Upper lobe of left lung (tissue), 4 donors: Measurements from ENCODE around the gene RALGDS.

ENCODE experiments used
- POLR2AphosphoS5 ChIP-seq, 2 donors: sonication (generic); formaldehyde crosslinking; IDR thresholded peaks; one replicate each; pipeline ENCODE4 v1.5.1; 2017; ENCODE audit warnings: antibody characterized with exemption in 2 of 2
- TF ChIP-seq, protein P1 (sequence below), 6 experiments: fragments of 450-650 bp in 4 of 6; fragments of 200-600 bp in 2 of 6; sonication (generic) in 2 of 6; IDR thresholded peaks; one replicate each; pipeline ENCODE4 v1.5.1; 2016 to 2019; ENCODE audit warnings: antibody characterized with exemption in 6 of 6

GRCh38 chr9:133074111-133074651 is 46.9 kb downstream of the RALGDS start:
- TF ChIP-seq, protein P1, sequence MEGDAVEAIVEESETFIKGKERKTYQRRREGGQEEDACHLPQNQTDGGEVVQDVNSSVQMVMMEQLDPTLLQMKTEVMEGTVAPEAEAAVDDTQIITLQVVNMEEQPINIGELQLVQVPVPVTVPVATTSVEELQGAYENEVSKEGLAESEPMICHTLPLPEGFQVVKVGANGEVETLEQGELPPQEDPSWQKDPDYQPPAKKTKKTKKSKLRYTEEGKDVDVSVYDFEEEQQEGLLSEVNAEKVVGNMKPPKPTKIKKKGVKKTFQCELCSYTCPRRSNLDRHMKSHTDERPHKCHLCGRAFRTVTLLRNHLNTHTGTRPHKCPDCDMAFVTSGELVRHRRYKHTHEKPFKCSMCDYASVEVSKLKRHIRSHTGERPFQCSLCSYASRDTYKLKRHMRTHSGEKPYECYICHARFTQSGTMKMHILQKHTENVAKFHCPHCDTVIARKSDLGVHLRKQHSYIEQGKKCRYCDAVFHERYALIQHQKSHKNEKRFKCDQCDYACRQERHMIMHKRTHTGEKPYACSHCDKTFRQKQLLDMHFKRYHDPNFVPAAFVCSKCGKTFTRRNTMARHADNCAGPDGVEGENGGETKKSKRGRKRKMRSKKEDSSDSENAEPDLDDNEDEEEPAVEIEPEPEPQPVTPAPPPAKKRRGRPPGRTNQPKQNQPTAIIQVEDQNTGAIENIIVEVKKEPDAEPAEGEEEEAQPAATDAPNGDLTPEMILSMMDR (IDR thresholded peaks at IDR 0.05): no peak
- TF ChIP-seq POLR2AphosphoS5 (IDR thresholded peaks at IDR 0.05): no peak
